Breast epithelium (tissue), 3 donors: Measurements from ENCODE around the gene PKIB.

Experiments
- POLR2AphosphoS5 ChIP-seq, 3 donors: sonication (generic); formaldehyde crosslinking; IDR thresholded peaks; one replicate each; pipeline ENCODE4 v1.6.1; 2017; ENCODE audit warnings: antibody characterized with exemption in 3 of 3
- TF ChIP-seq, protein P1 (sequence below), 3 donors: fragments of 450-650 bp; IDR thresholded peaks; one replicate each; pipeline ENCODE4 v1.5.1; 2016 to 2017; ENCODE audit warnings: antibody characterized with exemption in 3 of 3, mild to moderate bottlenecking in 3 of 3, moderate library complexity in 3 of 3

GRCh38 chr6:122677406-122677805 lies 67.2 kb downstream of the PKIB start:
- TF ChIP-seq, protein P1, sequence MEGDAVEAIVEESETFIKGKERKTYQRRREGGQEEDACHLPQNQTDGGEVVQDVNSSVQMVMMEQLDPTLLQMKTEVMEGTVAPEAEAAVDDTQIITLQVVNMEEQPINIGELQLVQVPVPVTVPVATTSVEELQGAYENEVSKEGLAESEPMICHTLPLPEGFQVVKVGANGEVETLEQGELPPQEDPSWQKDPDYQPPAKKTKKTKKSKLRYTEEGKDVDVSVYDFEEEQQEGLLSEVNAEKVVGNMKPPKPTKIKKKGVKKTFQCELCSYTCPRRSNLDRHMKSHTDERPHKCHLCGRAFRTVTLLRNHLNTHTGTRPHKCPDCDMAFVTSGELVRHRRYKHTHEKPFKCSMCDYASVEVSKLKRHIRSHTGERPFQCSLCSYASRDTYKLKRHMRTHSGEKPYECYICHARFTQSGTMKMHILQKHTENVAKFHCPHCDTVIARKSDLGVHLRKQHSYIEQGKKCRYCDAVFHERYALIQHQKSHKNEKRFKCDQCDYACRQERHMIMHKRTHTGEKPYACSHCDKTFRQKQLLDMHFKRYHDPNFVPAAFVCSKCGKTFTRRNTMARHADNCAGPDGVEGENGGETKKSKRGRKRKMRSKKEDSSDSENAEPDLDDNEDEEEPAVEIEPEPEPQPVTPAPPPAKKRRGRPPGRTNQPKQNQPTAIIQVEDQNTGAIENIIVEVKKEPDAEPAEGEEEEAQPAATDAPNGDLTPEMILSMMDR (IDR thresholded peaks at IDR 0.05) = no peak
- TF ChIP-seq POLR2AphosphoS5 (IDR thresholded peaks at IDR 0.05) = no peak
